ENCODE data around the gene DDIT3.
A peak's percentile ranks its signal among the peaks of the same experiment; 100 is the strongest.
"Not testable (repeated sequence)": the region's sequence is repeated elsewhere in the genome, so short reads cannot be mapped to it uniquely, and the experiment has no call there.

The DDIT3 gene

DNA sequence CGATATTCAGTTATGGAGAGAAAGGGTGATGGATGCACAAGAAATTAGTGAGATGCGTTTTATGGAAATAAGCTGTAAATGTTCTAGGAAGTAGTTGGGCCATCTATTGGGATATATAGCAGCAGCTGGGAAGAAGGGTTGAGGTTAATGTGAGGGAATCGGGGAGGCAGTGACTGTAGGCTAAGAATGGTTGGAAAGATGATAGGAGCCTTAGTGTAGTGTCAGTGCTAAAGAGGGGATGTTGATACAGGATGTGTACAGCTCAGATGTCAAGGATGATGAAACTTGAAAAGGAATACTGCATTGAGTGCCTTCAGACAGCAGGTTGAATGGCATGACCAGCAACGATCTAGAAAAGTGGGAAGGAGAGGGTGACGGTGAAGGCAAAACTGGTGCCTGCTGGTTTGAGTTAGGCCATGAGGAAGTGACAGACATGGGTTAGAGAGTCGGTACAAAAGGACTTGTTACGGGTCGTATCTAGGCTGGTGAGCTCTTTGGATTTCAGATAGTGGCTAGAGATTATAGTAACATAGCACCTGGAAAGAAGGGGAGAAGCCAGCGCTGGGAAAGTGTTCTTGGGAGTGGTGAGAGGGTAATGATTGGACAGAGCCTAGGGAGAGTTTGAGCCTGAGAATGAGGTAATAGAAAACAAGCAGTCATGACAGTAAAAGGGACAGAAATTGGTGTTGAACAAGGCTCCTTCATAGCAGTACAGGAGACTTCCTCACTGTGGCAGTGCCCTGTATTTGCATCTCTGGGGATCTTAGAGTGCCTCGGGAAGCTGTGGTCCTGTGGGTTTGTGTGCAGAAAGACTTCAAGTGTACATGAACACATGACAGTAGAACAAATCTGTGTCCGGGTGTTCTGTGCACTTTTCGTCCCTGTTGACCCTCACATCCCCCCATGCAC, 22.8 kb downstream of the DDIT3 start:
- TF ChIP-seq, protein P1, sequence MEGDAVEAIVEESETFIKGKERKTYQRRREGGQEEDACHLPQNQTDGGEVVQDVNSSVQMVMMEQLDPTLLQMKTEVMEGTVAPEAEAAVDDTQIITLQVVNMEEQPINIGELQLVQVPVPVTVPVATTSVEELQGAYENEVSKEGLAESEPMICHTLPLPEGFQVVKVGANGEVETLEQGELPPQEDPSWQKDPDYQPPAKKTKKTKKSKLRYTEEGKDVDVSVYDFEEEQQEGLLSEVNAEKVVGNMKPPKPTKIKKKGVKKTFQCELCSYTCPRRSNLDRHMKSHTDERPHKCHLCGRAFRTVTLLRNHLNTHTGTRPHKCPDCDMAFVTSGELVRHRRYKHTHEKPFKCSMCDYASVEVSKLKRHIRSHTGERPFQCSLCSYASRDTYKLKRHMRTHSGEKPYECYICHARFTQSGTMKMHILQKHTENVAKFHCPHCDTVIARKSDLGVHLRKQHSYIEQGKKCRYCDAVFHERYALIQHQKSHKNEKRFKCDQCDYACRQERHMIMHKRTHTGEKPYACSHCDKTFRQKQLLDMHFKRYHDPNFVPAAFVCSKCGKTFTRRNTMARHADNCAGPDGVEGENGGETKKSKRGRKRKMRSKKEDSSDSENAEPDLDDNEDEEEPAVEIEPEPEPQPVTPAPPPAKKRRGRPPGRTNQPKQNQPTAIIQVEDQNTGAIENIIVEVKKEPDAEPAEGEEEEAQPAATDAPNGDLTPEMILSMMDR (IDR thresholded peaks at IDR 0.05), result no peak
- H3K4me3 ChIP-seq, result no peak overlapping the region
- DNase-seq (ENCODE audit: low spot score), result no peak
- H3K27ac ChIP-seq, result no peak overlapping the region

DNA sequence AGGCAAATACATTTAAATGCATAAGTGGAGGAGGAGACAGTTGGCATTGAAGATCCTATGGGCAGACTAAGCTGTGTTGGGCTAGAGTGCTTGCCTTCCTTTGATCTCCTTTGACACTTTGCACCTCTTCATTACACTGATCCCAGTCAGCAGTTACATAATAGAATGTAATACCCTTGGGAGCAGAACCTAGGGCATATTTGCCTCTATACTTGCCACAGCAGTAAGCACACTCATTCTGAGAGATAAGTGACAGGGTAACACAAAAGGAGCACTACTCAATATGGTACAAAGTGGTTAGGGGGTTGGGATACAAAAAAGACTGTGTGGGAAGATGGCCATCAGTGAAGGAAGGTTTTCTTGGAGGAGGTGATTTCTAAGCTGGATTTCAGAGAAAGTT, 23.5 kb downstream of the DDIT3 start:
- TF ChIP-seq, protein P1 (IDR thresholded peaks at IDR 0.05), result no peak
- DNase-seq (ENCODE audit: low spot score), result no peak
- Histone ChIP-seq H3K4me3 (no peak overlapping the region), H3K27ac (no peak overlapping the region)

DNA sequence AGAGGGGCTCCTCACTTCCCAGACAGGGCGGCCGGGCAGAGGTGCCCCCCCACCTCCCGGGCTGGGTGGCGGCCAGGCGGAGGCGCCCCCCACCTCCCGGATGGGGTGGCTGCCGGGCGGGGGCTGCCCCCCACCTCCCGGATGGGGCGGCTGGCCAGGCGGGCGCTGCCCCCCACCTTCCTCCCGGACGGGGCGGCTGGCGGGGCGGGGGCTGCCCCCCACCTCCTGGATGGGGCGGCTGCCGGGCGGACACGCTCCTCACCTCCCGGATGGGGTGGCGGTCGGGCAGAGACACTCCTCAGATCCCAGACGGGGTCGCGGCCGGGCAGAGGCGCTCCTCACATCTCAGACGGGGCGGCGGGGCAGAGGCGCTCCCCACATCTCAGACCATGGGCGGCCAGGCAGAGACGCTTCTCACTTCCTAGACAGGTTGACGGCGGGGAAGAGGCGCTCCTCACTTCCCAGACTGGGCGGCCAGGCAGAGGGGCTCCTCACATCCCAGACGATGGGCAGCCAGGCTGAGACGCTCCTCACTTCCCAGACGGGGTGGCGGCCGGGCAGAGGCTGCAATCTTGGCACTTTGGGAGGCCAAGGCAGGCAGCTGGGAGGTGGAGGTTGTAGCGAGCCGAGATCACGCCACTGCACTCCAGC, 25.1 kb downstream of the DDIT3 start:
- not testable (repeated sequence) for DNase-seq (ENCODE audit: low spot score); H3K4me3 ChIP-seq; H3K27ac ChIP-seq

DNA sequence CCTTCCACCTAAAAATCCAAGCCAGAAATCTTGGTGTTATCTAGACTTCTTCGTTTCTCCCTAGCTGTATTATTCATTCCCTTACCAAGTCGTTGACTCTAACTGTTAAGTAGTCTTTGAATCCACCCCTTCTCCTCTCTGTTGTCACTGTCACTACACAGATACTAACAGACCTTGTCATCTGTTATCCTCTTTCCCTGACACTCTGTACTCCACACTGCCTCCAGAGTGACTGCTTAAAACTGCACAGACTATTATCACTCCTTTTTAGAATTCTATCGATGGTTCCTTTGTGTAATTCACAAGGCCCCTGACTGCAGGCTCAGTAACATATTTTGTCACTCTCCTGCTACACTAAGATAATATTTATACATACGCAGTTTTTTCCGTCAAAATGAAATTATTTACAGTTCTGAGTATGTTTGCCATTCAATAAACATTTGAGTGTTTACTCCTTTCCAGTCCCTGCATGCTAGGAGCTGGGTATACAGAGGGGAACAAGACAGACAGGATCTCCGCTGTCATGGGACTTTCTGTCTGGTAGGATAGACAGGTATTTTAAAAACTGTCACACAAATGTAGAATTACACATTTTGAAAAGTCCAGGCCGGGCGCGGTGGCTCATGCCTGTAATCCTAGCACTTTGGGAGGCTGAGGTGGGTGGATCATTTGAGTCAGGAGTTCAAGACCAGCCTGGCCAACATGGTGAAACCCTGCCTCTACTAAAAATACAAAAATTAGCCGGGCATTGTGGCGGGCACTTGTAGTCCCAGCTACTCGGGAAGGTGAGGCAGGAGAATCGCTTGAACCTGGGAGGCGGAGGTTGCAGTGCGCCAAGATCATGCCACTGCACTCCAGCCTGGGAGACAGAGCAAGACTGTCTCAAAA, 28.7 kb downstream of the DDIT3 start:
- TF ChIP-seq, protein P1 (IDR thresholded peaks at IDR 0.05), result no peak
- Histone ChIP-seq H3K27ac (no peak overlapping the region), H3K4me3 (no peak overlapping the region)
- no peak for DNase-seq (ENCODE audit: low spot score)

DNA sequence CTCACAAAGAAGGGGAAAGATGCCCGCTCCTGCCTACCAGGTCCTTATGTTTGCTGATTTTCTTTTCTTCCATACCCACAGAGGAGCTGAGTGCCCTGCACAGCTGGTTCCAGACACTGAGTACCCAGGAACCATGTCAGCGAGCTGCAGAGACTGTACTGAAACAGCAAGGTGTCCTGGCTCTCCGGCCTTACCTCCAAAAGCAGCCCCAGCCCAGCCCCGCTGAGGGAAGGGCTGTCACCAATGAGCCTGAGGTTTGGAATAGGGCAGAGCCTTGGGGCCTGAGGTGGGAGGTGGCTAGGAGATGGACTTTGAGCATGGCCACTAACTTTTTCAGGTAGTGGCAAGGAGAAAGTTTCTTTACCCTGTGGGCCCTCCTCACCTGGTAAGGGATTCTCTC, 30.2 kb downstream of the DDIT3 start:
- H3K4me3 ChIP-seq, result no peak overlapping the region
- TF ChIP-seq, protein P1 (IDR thresholded peaks at IDR 0.05), result no peak
- no peak overlapping the region for H3K27ac ChIP-seq
- DNase-seq (ENCODE audit: low spot score), result no peak

DNA sequence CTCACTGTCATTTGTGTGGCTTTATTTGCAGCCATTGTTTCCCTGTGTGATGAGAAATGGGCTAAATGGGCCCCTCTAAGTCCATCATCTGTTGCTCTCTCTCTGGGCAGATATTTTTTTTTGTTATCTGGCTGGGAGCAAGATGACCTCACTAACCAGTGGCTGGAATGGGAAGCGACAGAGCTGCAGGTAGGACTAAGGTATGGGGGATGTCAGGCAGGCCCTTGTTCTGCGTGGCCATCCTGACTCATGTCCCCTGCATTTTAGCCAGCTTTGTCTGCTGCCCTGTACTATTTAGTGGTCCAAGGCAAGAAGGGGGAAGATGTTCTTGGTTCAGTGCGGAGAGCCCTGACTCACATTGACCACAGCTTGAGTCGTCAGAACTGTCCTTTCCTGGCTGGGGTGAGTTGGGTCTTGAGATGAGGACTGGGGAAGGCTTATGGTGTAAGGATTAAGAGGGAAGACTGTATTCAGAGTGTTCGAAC, 31.1 kb downstream of the DDIT3 start:
- DNase-seq (ENCODE audit: low spot score), result no peak
- Histone ChIP-seq H3K27ac (no peak overlapping the region), H3K4me3 (peak overlapping the region; percentile 100)
- TF ChIP-seq, protein P1 (IDR thresholded peaks at IDR 0.05), result no peak

Measured in coronary artery (tissue), 2 donors.